Measurements from ENCODE around the gene YAP1.

YAP1 gene

GRCh38 chr11:102158164-102158735 lies 48.0 kb downstream of the YAP1 start:
- no peak for DNase-seq (ENCODE audit: low read depth in 3 of 3)

DNA sequence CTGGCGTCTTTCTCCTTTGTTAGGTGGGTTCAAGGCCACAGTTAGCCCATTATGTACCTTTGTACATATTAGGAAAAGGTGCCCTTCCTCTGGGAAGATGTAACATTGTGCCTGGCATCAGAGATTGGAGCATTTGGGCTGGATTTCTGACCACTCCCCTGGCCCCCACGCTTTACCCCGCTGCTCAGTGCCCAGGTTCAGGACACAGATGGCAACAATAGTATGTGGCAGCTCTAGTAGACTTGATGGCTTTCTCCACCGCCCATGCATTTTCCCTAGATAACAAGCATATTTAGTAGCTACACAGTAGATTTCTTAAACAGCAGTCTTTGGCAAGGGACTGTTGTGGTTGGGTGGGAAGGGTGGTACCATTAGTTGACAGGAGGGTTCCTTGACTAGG lies 53.1 kb downstream of the YAP1 start:
- DNase-seq (ENCODE audit: low read depth in 3 of 3) = no peak

DNA sequence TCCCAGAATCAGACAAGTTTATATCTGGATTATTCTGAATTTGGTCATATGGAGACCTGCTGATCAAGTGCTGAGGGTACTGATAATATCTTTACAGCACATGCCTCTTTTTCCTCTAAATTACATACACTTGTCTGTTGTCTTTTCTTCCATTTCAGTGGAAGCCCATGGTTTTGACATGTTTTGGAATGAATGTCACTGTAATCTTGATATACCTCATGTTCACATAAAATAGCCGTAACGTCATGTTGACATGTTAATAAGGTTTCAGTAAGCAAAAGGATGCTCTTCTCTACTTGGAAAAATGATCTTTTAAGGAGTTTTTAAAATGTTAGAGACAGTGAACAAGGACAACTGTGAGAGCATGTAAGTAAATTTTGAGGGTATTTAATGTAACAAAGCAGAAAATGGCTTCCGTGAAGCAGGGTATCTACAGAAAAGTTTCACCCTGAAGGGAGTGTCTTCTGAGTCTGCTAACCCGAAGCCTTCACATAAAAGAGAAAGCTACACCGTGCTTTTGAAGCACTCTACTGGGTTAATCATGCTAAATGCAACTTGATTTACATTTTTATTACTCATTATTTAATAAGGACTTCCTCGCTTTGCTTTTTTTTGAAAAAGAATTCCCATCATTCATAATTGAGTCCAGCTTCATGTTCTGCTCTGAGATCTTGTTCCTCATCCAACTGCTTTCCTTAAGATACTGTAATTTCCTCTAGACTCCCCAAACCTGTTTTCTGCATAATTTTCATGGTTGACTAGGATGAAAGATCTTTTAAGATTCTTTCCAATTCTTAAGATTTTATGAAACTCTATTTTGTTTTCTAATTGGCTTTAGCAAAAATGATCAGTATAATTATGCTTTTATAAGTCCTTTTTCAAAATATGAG lies 56.2 kb downstream of the YAP1 start:
- DNase-seq (ENCODE audit: low read depth in 3 of 3) = no peak

DNA sequence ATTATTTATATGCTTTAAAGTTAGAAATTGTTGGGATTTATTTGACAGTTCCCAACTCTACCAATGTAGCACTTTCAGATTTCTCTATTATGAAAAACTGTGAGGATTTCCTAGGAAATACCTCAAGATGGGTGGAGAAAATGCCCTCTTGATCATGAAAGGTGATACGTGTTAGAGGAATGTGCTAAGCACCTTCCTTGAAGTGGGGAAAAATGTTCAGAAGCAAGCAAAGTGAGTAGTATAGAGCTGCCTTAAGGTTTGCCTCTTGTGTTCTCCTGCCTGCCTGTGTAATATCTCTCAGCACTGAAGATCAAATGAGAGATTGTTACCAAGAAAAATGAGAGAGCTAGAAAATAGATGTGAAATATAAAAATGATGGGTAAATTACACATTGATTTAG lies 58.2 kb downstream of the YAP1 start:
- no peak for DNase-seq (ENCODE audit: low read depth in 3 of 3)

- no peak for DNase-seq (ENCODE audit: low read depth in 3 of 3)
Measured at GRCh38 chr11:102171101-102171500, 60.9 kb downstream of the YAP1 start.

DNA sequence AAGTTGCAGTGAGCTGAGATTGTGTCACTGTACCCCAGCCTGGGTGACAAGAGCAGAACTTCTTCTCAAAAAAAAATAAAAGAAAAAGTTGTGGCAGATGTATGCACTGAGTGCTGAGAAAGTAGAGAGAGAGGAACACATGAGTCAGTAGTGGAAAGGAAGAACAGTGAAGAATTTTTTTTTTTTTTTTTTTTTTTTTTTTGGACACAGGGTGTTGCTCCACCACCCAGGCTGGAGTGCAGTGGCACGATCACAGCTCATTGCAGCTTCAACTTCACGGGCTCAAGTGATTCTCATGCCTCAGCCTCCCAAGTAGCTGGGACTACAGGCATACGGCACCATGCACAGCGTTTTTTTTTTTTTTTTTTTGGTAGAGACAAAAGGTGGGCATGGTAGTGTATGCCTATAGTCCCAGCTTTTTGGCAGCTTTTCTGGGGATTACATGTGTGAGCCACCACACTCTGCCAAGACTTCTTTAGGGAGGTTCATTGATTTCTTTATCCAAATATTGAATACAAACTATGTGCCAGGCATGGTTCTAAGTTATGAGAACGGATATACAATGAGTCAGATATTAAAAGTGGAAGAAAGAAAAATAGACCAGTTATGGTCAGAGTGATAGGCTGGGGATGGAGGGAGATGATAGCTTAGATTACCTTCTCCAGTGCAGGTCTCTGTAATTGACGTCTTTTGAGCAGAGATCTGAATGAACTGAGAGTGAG lies 62.0 kb downstream of the YAP1 start:
- DNase-seq (ENCODE audit: low read depth in 3 of 3) = no peak

DNA sequence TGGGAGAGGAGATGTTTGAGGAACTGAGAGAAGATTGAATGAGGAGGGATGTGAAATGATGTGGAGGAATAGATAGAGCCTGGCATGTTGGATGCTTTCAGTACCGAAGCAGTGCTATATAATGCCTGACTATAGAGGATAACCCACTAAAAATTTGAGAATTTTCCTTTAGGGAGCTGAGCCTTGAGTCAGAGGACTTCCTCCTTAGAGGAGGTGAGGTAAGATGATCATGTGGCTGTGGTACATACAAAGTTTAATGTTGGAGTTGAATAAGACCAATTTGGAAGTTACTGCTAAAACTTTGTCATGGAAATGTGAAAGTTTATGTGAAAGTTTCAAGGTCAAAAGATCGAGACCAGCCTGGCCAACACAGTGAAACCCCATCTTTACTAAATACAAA lies 66.9 kb downstream of the YAP1 start:
- DNase-seq (ENCODE audit: low read depth in 3 of 3) = no peak

DNA sequence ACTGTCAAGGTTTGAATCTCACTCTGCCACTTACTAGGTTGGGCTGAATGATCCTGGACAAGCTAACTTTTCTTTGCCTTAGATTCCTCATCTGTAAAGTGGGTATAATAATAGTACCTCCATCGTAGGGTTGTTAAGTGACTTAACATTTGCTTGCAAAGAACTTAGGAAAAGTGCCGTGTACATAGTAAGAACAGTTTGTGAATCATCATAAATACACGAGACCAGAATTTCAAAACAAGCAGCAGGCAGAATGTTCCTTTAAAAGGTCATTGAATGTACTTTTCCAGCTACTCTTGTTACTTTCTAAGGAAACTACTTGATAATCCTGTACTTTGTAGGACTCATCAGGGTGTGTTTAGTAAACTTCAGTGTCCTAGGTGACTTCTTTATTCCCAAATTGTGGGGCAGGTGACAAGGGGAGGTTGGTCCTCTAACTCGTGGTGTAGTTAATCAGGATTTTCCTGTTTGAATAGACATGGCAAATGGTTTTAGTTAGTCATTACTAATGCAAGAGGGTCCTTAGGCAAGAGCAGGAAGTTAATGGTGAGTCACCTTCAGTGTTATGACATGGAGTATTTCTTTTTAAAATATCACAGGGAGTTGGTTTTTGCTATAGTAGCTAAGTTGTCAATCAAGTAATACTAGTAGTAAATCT lies 67.9 kb downstream of the YAP1 start:
- DNase-seq (ENCODE audit: low read depth in 3 of 3) = no peak

GRCh38 chr11:102179371-102179770 lies 69.1 kb downstream of the YAP1 start:
- no peak for DNase-seq (ENCODE audit: low read depth in 3 of 3)

GRCh38 chr11:102184269-102184987 lies 74.2 kb downstream of the YAP1 start:
- no peak for DNase-seq (ENCODE audit: low read depth in 3 of 3)

DNA sequence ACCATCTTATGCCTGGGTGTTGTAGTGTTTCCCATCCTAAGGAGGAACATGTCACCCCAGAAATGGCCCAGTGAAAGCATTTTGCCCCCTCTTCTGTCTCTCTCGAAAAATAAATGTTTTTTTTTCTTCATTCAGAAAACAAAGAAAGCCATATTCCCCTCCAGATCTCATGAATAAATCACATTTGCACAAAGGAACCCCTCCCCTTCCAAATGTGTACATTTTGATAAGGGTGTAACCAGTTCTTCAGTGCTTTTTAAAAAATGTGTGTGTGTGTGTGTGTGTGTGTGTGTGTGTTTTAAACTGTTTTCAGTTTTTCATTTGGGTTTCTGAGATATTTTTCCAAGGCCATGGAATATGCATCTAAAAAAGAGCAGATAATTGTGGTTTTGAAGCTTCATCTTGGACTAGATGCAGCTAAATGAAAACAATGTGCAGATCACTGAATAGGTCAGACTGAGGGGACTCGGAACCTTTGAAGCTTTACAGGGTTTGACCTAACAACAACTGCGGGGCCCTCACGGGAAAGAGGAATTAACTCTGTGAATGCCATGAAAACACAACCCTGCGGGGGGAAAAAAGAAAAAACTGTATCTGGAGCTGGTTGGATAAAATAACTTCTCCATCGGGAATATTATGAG lies 76.4 kb downstream of the YAP1 start:
- no peak for DNase-seq (ENCODE audit: low read depth in 3 of 3)

DNA sequence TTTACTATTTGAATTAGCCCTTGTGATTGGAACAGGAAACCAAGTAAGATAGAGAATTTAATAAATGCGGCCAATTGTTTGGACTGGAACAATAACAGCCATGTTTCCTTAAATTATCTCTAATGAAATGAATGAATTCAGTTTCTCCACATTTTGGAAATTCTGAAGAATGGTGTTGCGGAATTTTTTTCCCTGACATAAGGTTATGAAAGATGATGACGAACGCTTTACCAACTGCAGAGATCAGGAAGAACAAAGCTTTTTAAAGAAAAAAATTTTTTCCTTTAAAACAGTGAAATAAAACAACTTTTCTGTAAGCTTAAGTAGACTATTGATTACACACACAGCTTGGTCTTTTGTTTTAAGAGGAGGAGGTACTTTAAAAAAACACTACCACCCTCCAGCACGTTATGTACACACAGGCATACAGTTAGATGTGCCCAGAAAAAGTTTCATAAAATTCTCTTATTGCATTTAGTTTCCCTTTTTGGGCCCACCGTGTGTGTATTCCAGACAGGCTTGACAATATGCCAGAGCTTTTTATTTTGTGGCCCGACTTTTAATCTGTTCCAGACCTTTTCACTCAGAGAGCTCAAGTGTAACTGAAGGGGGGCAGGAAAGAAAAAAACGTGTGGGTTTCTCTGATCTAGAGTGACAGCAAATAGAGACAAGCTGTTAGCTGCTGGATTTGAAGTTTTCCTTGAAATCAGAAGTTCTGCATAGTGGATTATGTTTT lies 77.3 kb downstream of the YAP1 start:
- no peak for DNase-seq (ENCODE audit: low read depth in 3 of 3)

DNA sequence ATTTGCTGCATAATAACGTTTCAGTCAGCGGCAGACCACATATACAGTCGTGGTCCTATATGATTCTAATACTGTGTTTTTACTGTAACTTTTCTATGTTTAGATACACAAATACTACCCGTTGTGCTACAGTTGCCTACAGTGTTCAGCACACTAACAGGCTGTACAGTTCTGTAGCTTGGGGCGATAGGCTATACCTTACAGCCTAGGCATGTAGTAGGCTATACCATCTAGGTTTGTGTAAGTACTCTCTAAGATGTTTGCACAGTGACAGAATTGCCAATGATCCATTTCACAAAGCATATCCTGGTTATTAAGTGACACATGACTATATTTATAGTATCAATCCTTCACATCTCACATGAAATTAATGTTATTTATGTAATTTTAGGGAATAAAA lies 78.2 kb downstream of the YAP1 start:
- no peak for DNase-seq (ENCODE audit: low read depth in 3 of 3)

DNA sequence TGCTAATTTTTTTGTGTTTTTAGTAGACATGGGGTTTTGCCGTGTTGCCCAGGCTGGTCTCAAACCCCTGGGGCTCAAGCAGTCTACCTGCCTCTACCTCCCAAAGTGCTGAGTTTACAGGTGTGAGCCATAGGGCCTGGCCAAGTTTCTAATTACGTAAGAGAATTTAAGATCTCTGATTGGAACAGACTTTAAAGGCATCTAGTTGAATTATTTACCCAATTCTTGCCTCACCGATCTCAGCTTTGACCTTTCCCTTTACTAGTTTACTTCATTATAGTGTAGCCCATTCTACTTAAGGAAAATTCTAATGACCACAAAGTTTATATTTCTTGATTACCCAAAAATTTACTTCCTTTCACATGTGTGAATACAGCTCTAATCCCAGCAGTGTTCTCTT lies 81.6 kb downstream of the YAP1 start:
- DNase-seq (ENCODE audit: low read depth in 3 of 3) = no peak

DNA sequence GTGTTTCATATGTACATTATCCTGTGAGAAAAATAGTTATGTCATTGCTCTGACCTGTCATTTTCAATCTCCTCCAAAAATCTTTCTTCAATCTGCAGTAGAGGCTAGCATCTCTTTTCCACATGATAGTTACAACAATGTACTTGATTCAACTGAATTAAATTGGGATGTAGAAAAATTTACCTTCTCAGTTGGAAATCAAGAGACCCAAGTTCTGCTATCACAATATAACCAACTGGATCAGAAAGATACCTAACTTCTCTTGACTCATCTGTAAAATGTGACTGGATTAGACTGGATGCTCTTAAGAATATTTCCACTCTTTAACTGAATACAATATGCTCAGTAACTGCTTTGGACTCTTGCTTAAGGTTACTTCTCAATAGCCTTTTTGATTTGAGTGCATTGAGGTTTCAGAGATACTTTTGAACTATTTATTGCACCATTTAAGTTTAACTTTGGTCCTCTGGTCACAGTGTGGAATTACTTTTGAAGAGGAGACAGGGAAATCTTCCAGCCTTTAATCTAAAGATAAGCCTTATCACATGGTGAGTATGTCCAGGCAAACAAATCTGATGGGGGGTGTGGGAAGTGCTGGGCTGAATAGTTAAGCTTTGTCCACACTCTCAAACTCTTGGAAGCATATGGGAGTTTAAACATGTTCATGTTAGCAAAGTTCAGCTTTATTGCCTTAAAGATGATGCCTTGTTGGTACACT lies 82.3 kb downstream of the YAP1 start:
- no peak for DNase-seq (ENCODE audit: low read depth in 3 of 3)

GRCh38 chr11:102194257-102194656 lies 84.0 kb downstream of the YAP1 start:
- DNase-seq (ENCODE audit: low read depth in 3 of 3) = no peak

- no peak for DNase-seq (ENCODE audit: low read depth in 3 of 3)
Measured at GRCh38 chr11:102194990-102195389, 84.7 kb downstream of the YAP1 start.

DNA sequence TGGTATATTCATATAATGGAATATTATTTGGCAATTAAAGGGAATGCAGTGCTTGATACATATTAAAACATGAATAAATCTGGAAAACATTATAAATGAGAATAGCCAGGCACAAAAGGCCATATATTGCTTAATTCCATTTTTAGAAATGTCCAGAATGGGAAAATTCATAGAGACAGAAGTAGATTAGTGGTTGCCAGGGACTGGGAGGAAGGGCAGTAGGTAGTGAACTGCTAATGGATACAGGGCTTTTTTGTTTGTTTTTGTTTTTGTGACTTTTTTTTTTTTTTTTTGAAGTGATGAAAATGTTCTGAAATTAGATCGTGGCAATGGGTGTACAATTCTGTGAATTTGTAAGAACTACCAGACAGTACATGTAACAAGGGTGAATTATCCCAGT lies 86.1 kb downstream of the YAP1 start:
- DNase-seq (ENCODE audit: low read depth in 3 of 3) = no peak

- no peak for DNase-seq (ENCODE audit: low read depth in 3 of 3)
Measured at GRCh38 chr11:102196816-102197215, 86.6 kb downstream of the YAP1 start.

DNA sequence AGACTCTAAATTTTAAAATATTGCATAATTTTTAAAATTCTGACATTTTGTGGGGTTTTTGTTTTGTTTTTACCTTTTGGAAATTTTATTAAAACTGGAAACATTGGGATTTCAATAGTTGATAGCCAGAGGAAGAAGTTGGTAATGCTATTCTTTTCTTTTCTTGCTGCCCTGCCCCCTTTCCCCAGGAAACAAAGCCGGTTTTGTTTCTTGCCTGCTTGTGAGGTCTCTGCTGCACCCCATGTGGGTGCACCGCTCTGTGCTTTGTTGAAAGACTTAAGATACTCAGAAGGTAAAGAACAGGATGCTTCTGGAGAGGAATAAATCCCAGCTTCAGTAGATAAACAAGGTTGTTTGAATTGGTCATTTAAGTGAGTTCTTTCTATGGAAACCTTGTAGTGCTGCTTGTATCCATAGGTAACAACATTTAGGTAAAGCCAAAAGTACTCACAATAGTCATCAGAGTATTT lies 87.5 kb downstream of the YAP1 start:
- no peak for DNase-seq (ENCODE audit: low read depth in 3 of 3)
